Hypothalamus (tissue), 51 donors: ENCODE measurements around the gene MPO.

Source experiments
- DNase-seq, 51 donors: peaks; one replicate each; lab custom pipeline; 2025; lab: John Stamatoyannopoulos, UW

Gene MPO

DNA sequence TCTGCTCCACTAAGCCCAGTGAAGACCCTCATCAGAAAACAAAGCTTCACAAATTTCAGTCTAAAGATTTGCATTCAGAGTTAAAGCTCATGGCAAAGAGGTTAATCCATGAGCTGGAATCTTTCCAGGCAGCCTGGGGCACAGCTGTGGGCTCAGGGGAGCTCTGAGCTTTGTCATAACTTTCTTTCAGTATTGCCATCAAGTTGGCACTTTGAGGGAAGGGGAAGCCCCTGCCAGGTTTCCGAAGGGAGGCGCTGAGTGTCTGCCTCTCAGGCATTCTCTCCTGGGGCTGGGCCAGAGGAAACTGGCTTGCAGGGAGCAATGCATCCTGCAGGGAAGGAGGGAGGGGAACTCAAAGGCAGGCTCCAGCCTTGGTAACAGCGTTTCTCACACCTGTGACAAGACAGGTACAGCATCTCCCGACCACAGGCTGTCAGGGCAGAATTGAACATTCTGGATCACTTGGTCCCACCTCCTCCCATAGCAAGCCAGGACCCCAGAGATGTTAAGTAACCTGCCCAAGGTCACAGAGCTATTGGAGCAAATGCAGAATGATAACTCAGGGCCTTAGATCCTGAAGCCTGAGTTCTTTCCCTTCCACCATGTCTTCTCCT lies 38.5 kb downstream of the MPO start:
- no peak for DNase-seq

- DNase-seq, result no peak
Measured at GRCh38 chr17:58239987-58240386, 40.7 kb downstream of the MPO start.

- no peak for DNase-seq
Measured at GRCh38 chr17:58238147-58238634, 42.5 kb downstream of the MPO start, which contains the start of gene LPO. TSS of gene LPO (plus strand) at chr17:58238584. CDS start at chr17:58242980, 4,396 bp downstream.

DNA sequence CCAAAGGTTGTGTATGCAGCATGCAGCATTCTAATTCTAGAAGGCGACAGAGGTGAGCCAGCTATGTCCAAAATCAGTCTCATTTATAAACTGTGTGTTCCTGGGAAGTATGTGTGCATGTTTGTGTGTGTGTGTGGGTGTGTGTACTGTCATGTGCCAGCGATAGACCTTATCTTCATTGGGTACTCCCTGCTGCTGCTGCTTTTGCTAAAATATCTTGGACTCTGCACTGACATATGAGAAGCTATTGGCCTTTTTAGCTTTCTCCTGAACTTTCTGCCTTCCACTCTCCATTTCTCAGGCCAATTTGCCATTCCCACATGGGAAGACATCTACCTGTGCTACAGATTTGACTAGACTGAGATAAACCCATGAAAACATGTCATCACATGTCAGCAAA lies 44.3 kb downstream of the MPO start:
- DNase-seq, result no peak

- no peak for DNase-seq
Measured at GRCh38 chr17:58235821-58236220, 44.9 kb downstream of the MPO start.

DNA sequence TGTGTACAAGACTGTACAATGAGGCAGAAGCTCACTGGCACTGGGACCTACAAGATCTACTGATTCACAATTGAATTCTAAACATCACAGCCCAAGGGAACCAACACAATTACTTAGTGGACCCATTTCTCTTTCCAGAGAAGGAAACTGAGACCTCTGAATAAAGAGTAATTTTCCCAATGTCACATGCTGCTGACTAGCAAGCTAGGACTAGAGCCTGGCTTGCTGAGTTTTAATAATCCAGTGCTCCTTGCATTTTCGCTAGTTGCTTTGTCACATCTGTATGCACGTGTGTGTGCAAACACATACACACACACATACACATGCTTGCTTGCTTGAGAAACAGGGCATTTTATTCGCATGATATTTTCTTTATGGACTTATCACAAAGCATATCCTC lies 46.2 kb downstream of the MPO start:
- no peak for DNase-seq

DNA sequence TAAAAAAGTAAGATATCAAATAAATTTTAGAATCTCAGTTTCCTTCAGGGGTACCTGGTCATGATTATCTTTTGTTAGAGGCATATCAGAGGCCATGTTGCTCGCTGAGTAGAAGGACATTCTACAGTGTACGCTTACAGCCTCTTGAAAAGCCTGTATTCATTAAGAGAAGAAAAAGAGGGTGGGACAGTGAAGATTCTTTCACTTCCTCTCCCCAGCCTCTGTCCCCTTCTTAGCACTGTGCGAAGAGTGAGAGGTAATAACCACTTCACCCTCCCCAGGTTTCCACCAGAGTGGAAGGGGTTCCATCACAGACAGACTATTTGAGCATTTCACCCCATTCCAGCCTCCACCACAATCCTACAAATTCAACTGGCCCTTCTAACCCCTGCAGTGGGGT lies 47.2 kb downstream of the MPO start:
- DNase-seq, result no peak

DNA sequence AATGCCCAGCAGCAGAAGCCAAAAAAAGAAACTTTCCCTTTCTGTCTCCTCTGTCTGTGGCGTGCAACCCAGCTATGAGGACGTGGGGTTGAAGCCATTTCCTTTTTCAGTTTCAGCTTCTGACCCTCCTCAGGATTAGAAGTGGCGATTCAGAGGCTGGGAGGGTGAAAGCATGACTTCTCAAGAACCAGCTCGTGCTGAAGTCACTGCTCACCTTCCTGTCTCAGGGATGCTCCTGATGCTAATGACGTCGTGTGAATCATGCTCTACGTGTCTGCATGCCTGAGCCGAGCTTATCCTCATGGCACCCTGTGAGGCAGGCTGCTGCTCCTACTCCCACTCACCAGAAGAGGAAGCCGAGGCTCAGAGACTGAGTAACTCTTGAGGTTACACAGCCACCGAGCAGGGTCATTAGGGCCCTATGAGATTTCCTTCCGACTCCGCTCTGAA lies 48.0 kb downstream of the MPO start:
- DNase-seq, result peak in 10 of 51 donors; percentile 3 to 41 (median 10)

- DNase-seq, result no peak
Measured at GRCh38 chr17:58231641-58232040, 49.1 kb downstream of the MPO start.

DNA sequence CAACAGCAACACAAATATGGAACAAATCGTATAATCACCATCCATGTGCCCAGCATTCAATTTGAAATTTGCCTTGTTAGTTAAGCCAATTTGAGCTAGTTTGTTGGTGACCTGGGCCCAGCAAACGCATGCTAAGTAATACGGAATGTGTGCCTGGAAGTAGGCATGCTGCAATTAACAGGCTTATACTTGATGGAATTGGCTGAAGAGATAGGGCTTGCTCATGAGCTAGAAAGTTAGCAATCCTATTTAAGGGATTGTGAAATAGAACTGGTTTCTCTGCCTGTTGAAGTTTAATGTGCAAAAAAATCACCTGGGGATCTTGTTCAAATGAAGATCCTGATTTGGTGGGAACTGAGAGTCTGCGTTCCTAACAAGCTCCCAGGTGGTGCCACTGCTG lies 50.9 kb downstream of the MPO start:
- no peak for DNase-seq

GRCh38 chr17:58229384-58229783 lies 51.4 kb downstream of the MPO start:
- DNase-seq, result no peak

DNA sequence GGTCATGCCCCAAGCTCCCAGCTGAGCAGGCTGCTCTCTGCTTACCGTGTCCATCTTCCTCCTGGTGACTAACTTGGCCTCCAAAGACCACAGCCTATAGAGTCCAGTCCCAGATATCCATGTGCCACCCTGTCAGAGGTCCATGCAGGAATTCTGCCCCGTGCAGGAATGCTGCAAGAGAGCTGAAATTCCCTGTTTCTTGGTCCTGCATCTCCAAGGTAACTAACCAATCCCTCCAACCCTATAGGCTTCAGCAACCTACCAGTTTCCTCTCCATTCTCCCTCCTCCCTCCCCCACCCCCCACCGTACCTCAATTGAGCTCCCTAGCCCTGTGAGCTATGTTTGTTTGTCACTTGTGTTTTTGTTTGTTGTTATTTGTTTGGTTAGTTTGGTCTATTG lies 52.1 kb downstream of the MPO start:
- DNase-seq, result no peak

DNA sequence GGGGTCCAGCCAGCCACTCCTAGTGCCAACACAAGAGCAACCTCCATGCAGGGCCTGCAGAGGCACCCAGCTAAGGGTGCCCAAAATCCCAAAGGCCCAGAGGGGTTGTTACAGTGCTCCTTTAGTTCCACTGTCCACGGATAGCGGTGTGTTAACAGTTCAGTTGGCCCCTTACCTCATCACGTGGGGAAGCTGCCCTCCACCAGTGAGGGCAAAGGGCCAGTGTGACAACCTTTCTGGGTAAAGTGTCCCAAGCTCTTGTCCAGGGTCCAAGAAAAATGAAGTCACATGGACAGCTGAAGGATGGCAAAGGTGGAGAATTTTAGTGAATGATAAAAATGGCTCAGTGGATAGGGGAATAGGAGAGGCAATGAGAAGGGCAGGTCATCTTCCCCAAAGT lies 53.0 kb downstream of the MPO start:
- DNase-seq, result no peak

- DNase-seq, result no peak
Measured at GRCh38 chr17:58224315-58224714, 56.4 kb downstream of the MPO start.
